A549 (cell line): ENCODE measurements around the gene AFG1L.

Source experiments
- PHF8 ChIP-seq: fragments of 200-600 bp; sonication (generic); IDR thresholded peaks from 2 replicates; pipeline ENCODE4 v1.6.1; 2016; ENCODE audit warnings: low read depth, mild to moderate bottlenecking, antibody characterized with exemption, moderate library complexity, borderline replicate concordance
- TF ChIP-seq, protein P1 (sequence below): fragments of 450-650 bp; IDR thresholded peaks from 2 replicates; pipeline ENCODE4 v1.6.1; 2014; ENCODE audit warnings: antibody characterized with exemption

DNA sequence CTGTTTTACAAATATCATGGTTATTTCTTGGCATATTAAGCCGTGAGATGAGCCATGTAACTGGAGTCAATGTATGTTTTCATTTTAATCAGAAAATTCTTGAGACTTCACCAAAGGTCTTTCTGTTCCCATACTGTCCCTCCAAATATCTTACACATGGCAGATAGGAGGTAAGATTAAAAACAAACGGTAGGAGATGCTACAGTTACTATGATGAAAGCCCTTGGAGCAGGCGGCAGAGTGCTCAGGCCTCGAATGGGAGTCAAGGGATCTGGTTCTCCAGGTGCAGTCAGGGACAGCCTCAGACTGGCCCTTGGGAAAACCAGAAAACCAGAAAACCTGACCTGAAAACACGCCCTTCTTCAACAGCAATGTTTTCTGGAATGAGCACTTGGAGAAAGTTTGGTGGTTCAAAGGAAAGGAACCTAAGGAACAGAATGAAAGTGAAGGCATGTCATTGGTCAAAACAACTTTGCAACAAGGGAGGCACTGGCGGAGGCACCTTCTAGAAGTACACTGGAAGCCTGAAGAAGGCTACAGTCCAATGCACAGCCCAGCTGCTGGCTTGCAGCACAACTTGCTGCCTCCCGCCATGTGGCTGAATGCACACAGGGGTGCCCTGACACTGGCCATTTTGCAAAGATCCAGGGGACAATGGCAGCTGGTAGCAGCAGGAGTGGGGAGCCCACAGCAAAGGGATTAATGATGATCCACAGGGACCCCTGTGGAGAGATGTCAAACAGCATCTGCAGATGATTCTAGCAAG is 248.5 kb downstream of the AFG1L start:
- TF ChIP-seq, protein P1, sequence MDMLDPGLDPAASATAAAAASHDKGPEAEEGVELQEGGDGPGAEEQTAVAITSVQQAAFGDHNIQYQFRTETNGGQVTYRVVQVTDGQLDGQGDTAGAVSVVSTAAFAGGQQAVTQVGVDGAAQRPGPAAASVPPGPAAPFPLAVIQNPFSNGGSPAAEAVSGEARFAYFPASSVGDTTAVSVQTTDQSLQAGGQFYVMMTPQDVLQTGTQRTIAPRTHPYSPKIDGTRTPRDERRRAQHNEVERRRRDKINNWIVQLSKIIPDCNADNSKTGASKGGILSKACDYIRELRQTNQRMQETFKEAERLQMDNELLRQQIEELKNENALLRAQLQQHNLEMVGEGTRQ = no peak
- TF ChIP-seq PHF8 = no peak
